ENCODE measurements around the gene USP34.
"Not testable (repeated sequence)": the region's sequence is repeated elsewhere in the genome, so short reads cannot be mapped to it uniquely, and the experiment has no call there.

The USP34 gene

DNA sequence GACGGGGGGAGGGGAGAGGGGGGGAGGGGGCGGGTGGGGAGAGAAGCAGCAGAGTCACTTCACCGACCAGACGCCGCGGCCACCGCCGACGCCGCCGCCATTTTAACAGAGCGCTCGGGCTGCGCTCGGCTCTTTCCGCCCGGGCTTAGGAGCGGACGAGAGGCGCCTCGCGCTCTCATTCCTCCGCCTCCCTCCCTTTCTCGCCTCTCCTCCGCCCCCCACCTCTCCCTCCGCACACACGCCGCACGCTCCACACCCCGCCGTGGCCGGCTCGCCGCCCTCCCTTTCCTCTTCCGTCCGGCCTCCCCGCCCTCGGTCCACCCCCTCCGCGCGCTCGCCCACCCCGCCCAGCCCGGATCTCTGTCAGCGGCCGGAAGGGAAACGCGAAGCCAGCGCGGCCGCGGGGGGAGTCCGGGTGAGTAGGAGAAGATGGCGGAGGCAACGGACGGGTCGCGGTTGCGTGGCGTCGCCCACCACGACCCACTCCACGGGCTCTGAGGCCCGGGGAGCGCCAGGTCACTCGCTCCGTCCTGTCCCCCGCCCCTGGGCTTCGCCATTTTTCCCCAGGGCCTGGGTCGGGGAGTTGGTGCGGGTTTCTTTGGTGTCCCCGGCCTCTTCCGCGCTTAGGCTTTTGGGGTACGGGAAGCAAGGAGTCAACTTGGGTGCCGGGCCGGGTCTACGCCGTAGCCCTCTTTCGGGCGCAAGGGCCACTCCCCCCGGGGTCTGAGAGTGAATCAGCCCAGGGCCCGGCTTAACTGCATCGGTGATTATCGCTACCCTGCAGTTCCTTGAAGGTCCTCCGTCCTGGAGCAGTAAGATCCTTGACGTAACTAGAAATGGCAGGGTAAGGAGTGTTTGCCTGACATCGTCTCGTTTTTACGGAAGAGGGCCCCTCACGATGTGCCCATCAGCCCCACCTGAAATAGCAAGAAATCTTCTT is at the start of gene USP34:
Gene USP34, minus strand, starts transcription at position 123 of the 940 bp plus-strand sequence. CDS start 395 bp downstream, outside the sequence.
- peak; percentile 93 for DNase-seq

DNA sequence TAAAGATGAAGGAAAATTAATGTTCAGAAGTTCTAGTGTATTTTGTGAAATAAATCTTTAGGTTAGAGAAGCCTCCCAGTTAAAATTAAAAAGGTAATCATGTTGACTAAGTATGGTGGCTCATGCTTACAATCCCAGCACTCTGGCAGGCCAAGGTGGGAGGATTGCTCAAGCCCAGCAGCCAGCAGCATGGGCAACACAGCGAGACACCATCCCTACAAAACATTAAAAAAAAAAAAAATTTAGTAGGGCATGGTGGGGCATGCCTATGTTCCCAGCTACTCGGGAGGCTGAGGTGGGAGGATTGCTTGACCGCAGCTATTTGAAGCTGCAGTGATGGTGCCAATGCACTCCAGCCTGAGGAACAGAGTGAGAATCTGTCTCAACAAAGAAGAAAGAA is 49.4 kb upstream of the USP34 start:
- DNase-seq, result no peak

GRCh38 chr2:61512768-61513398 is 42.0 kb upstream of the USP34 start:
- DNase-seq, result no peak

- DNase-seq, result no peak
Measured at GRCh38 chr2:61510674-61511671, 40.1 kb upstream of the USP34 start.

DNA sequence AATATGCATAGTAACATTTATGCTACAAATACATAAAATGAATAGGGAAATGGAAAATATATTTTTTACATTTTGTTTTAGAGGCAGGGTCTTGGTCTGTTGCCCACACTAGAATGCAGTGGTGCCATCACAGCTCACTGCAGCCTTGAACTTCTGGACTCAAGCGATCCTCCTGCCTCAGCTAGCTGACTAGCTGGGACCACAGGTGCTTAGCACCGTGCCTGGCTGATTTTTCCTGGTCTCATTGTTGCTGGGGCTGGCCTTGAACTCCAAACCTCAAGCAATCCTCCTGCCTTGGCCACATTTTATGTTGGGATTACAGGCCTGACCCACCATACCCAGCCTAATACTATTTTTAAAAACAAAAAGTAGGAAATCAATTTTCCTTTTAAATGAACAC is 34.1 kb upstream of the USP34 start:
- no peak for DNase-seq

- DNase-seq, result no peak
Measured at GRCh38 chr2:61499060-61499459, 28.2 kb upstream of the USP34 start.

GRCh38 chr2:61493523-61493942 is 22.6 kb upstream of the USP34 start:
- no peak for DNase-seq

DNA sequence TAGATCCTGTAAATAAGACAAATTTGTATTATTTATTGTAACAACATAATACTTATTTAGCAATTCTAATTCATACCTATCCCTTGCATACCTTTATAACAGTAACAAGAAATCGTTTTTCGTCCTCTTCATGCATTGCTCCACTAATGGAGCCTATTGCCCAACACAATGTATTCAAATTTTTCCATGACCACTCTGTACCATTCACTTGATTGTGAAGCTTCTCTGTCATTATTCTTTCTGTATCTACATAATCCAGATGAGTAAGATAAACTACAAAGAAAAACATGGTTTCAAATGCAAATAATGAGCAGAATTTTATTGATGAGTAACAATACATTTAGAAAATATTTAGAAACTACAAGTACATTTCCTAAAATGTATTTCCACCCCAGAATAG is 21.6 kb upstream of the USP34 start:
- no peak for DNase-seq

DNA sequence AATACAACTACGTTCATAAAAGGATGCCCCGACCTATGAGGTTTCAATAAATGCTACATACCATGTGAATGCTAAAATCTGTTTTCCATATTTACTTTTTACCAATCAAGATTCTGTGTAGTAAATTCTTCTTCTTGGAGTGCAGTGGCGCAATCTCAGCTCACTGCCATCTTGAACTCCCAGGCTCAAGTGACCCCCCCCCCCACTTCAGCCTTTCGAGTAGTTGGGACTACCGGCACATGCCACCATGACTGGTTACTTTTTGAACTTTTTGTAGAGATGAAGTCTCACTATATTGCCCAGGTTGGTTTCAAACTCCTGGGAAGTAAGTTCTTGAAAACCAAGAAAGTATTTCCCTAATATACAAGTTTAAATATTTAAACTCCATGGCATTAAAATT is 14.4 kb upstream of the USP34 start:
- no peak for DNase-seq

DNA sequence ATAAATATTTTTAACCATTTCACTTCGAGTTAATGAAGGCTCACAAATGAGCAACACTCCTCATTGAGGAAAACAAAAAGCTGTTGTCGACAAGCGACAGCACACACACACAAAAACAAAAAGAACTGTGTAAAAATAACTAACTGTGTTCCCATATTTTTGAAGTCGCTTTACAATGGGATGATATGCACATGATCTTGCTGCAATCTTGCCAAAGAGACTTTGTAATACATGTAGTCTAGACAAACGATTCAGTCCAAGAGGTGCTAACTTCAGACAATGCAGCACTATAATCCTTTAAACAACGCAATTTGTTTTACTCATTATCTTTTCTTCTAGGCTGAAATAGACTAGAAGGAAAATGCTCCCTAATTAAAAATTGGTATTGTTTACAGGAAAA is 7.2 kb upstream of the USP34 start:
- no peak for DNase-seq

- not testable (repeated sequence) for DNase-seq
Measured at GRCh38 chr2:61476929-61477589, 6.2 kb upstream of the USP34 start.

DNA sequence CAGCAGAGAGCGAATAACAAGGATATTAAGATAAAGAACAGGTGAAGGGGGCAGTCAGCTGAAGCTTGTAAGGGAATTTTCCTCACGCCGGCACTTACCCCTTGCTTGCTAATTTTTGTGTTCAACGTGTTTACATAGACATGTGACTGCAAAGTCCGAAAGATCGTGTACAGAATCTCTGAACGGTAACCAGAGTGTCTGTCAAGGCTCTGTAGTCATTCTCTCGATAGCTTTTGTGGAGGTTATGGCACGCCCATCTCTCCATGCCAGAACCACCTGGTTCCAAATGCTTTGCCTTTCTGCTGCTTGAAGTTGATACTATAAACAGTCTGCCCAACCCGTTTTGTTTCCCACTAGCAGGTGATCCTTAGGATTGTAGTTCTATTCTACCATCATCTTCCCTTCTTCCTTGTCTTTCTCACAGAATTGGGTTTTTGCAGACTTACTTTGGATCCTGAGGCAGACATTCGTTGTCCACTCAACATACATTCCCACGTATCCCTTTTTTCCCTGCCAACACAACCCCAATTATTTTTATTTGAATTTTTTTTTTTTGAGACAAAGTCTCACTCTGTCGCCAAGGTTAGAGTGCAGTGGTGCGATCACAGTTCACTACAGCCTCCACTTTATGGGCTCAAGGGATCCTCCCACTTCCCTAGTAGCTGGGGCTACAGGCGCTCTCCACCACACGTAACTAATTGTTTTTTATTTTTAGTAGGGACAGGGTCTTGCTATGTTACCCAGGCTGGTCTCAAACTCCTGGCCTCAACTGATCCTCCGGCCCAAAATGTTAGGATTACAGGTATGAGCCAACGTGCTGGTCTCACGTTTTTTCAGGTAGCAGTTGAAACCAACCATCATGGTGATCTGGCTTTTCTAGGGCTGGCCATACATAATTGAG is 1.3 kb upstream of the USP34 start:
- peak; percentile 47 for DNase-seq

DNA sequence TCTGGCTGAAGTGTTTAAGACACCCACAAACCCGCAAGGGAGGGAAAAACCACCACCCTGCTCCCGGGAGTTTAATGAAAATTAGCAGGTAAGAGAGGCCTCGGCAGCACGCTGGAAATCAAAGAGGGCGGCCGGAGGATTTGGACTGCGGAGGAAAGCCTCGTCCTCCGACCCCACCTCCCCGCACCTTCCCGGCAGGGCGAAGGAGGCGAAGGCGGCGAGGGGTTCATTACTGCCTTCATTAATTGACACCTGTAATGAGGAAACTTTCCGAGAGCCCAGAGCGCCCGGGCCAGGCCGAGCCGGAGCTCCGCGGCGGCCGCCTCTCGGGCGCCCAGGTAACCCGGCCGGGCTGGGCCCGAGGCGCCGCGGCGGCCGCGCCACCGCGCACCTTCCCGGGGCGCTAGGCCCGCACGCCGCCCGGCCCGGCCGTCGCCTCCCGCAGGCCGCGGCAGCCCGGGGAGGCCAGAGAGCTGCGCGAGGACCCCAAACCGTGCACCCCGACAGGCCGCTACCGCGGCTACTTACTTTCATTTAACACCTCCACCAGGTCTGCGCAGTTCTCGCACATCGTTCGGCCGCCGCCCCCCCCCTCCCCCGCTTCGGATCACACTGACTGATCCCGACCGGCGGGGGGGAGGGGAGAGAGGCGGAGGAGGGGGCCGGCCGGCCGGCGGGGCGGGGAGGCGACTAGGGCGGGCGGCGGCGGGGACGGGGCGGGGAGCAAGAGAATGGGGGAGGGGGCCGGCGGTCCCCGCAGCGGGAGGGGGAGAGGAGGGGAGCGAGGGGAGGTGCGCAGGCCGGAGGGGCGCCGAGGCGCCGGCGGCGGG is 550 bp downstream of the USP34 start:
- peak; percentile 92 for DNase-seq

- DNase-seq, result no peak
Measured at GRCh38 chr2:61469424-61470121, 1.3 kb downstream of the USP34 start.

GRCh38 chr2:61468231-61468630 is 2.7 kb downstream of the USP34 start:
- DNase-seq, result not testable (repeated sequence)

DNA sequence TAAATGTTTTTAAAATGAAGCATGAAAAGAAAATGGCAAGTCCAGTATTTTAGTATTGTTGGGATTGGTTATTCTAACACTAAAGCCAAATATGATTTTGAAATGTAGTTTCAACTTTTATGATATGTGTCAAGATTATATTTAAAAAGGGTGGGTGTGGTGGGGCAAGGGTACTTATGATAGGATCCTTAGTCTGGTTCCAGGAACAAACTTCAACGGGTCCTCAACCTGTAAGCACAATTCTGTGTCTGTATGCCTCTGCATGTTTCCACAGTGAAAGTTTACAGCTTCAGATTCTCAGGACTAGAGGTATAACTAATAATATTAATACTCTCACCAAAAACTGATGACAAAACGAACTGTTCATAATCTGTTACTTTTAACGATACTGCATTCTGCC is 5.8 kb downstream of the USP34 start:
- DNase-seq, result no peak

GRCh38 chr2:61463769-61464475 is 7.0 kb downstream of the USP34 start:
- DNase-seq, result no peak

DNA sequence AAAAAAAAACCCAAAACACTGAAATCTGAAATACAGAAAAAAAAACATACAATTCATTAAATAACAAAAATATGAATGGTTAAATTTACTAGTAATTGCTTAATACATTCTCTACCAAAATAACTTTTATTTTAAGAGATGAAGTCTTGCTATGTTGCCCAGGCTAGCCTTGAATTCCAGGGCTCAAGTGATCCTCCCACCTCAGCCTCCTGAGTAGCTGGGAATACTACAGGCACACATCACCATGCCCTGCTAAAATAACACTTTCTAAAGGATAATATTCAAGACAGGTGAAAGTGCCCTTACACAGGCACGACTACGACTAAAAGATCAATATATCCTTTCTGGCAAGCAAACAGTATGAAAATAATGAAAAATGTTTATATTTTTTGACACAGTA is 9.5 kb downstream of the USP34 start:
- no peak for DNase-seq

DNA sequence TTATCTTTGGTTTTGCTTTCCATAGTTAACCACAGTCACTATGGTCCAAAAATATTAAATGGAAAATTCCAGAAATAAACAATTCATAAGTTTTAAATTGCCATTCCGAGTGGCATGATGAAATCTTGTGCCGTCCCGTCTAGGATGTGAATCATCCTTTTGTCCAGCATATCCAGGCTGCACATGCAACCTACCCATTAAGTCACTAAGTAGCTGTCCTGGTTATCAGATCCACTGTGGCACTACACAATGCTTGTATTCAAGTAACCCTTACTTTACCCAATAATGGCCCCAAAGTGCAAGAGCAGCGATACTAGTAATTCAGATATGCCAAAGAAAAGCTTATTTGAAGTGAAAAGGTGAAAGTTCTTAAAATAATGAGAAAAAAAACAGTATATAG is 10.7 kb downstream of the USP34 start:
- DNase-seq, result no peak
